ENCODE measurements around the gene MAGI2.

DNA sequence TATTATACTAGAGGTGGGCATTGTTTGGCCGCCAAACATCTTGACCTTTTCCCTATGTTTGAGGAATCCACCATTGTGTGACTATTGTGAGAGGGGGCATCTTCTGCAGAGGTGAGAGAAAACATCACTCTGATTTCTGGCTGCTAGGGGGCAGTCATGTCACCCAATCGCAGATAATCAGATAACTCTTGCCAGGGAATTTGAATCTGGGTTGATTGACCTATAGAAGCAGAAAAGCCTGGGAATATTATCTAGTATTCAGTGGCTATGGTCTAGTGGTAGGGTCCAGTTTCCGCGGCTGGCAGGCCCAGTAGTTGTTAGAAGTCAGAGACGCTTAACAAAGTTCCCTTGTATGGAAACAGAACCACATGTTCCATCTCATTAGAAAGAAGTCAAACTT, 846.4 kb downstream of the MAGI2 start:
- TF ChIP-seq RAD21 (IDR thresholded peaks at IDR 0.05; ENCODE audit: low read depth), result peak; percentile 38
- TF ChIP-seq EZH2 (IDR thresholded peaks at IDR 0.05), result no peak
- TF ChIP-seq POLR2A (IDR thresholded peaks at IDR 0.05; ENCODE audit: borderline replicate concordance, extremely low read depth, insufficient read depth, insufficient read length), result no peak
- no peak for TF ChIP-seq ZFX (IDR thresholded peaks at IDR 0.05)
- TF ChIP-seq SIN3A (IDR thresholded peaks at IDR 0.05; ENCODE audit: low read depth), result no peak
